SK-N-SH treated with all-trans-retinoic acid at 6 μM for 48 hours (cell line): ENCODE measurements around the gene CEPT1.

Source experiments
- ATAC-seq: fragments of 200-7000 bp; cut with Tn5 transposase; 3 replicates; pipeline ENCODE4 v1.9.1; 2020; ENCODE audit warnings: mild to moderate bottlenecking, moderate library complexity
- ARNTL ChIP-seq: fragments of 450-650 bp; formaldehyde crosslinking; IDR thresholded peaks from 2 replicates; pipeline ENCODE4 v1.5.0; 2020; ENCODE audit warnings: low read depth, mild to moderate bottlenecking, moderate library complexity, borderline replicate concordance
- BACH2 ChIP-seq: fragments of 250-450 bp; sonication (Bioruptor Pico); IDR thresholded peaks from 2 replicates; pipeline ENCODE4 v1.9.0; 2021; ENCODE audit warnings: mild to moderate bottlenecking, borderline replicate concordance
- CREB5 ChIP-seq: fragments of 250-450 bp; sonication (Bioruptor Pico); IDR thresholded peaks from 2 replicates; pipeline ENCODE4 v1.5.1; 2020; ENCODE audit warnings: low read depth, mild to moderate bottlenecking, moderate library complexity
- CSDC2 ChIP-seq: fragments of 250-450 bp; sonication (Bioruptor Pico); IDR thresholded peaks from 2 replicates; pipeline ENCODE4 v1.5.0; 2020; ENCODE audit warnings: mild to moderate bottlenecking, moderate library complexity
- ESRRG ChIP-seq: fragments of 250-450 bp; sonication (Bioruptor Pico); IDR thresholded peaks from 2 replicates; pipeline ENCODE4 v1.6.1; 2021; ENCODE audit warnings: mild to moderate bottlenecking
- GLIS3 ChIP-seq: fragments of 250-450 bp; sonication (Bioruptor Pico); IDR thresholded peaks from 2 replicates; pipeline ENCODE4 v1.5.0; 2020; ENCODE audit warnings: mild to moderate bottlenecking, moderate library complexity
- ISL1 ChIP-seq: fragments of 250-450 bp; sonication (Bioruptor Pico); IDR thresholded peaks from 2 replicates; pipeline ENCODE4 v2.1.2; 2022; ENCODE audit warnings: mild to moderate bottlenecking, moderate library complexity
- OSR1 ChIP-seq: fragments of 250-450 bp; sonication (Bioruptor Pico); IDR thresholded peaks from 2 replicates; pipeline ENCODE4 v1.8.0; 2022; ENCODE audit warnings: moderate library complexity, mild to moderate bottlenecking, inconsistent platforms
- PATZ1 ChIP-seq: fragments of 250-450 bp; sonication (Bioruptor Pico); IDR thresholded peaks from 2 replicates; pipeline ENCODE4 v1.8.0; 2020; ENCODE audit warnings: mild to moderate bottlenecking, moderate library complexity, borderline replicate concordance
- POU6F1 ChIP-seq: fragments of 250-450 bp; sonication (Bioruptor Pico); IDR thresholded peaks from 2 replicates; pipeline ENCODE4 v1.8.0; 2021; ENCODE audit warnings: low read depth, mild to moderate bottlenecking, moderate library complexity, borderline replicate concordance
- PPARA ChIP-seq: fragments of 250-450 bp; sonication (Bioruptor Pico); IDR thresholded peaks from 2 replicates; pipeline ENCODE4 v1.5.0; 2020; ENCODE audit warnings: mild to moderate bottlenecking, borderline replicate concordance
- RARB ChIP-seq: fragments of 250-450 bp; sonication (Bioruptor Pico); IDR thresholded peaks from 2 replicates; pipeline ENCODE4 v1.8.0; 2021; ENCODE audit warnings: mild to moderate bottlenecking, moderate library complexity
- SNAI2 ChIP-seq: fragments of 250-450 bp; sonication (Bioruptor Pico); IDR thresholded peaks from 2 replicates; pipeline ENCODE4 v1.5.0; 2020; ENCODE audit warnings: mild to moderate bottlenecking, moderate library complexity
- TOX ChIP-seq: fragments of 250-450 bp; sonication (Bioruptor Pico); IDR thresholded peaks from 2 replicates; pipeline ENCODE4 v1.8.0; 2021; ENCODE audit warnings: mild to moderate bottlenecking, moderate library complexity, borderline replicate concordance
- ZC3H10 ChIP-seq: fragments of 250-450 bp; sonication (Bioruptor Pico); IDR thresholded peaks from 2 replicates; pipeline ENCODE4 v1.5.1; 2021; ENCODE audit warnings: mild to moderate bottlenecking, moderate library complexity
- ZFP3 ChIP-seq: fragments of 250-450 bp; sonication (Bioruptor Pico); IDR thresholded peaks from 2 replicates; pipeline ENCODE4 v1.5.0; 2020; ENCODE audit warnings: mild to moderate bottlenecking, moderate library complexity
- ZFP30 ChIP-seq: fragments of 450-650 bp; formaldehyde crosslinking; IDR thresholded peaks from 2 replicates; pipeline ENCODE4 v1.5.0; 2022; ENCODE audit warnings: mild to moderate bottlenecking, moderate library complexity
- ZNF565 ChIP-seq: fragments of 450-650 bp; formaldehyde crosslinking; conservative IDR thresholded peaks from 2 replicates; pipeline ENCODE4 v1.5.0; 2020; ENCODE audit warnings: low read depth, mild to moderate bottlenecking, moderate library complexity
- ZNF70 ChIP-seq: fragments of 450-650 bp; formaldehyde crosslinking; IDR thresholded peaks from 2 replicates; pipeline ENCODE4 v1.5.0; 2020; ENCODE audit warnings: mild to moderate bottlenecking, moderate library complexity
- ZNF8 ChIP-seq: fragments of 450-650 bp; formaldehyde crosslinking; IDR thresholded peaks from 2 replicates; pipeline ENCODE4 v1.5.0; 2020; ENCODE audit warnings: mild to moderate bottlenecking, moderate library complexity
- TF ChIP-seq, protein P1 (sequence below): fragments of 250-450 bp; sonication (Bioruptor Pico); IDR thresholded peaks from 2 replicates; pipeline ENCODE4 v1.5.1; 2021; ENCODE audit warnings: mild to moderate bottlenecking, moderate library complexity

Gene CEPT1

DNA sequence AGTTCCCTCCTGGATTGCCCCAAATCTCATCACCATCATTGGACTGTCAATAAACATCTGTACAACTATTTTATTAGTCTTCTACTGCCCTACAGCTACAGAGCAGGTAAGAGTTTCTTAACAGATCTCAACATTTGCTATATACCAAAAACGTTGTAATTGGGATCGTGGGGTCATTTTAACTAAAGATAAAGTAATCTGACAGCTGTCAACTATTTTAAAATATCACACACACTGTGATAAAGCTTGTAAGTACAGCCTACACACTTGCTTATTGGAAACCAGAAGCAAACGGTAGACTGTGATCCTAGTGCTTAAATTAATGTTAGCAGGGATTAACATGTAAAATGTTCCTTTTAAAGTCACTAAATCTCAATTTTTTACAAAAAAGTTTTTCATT lies 7.9 kb downstream of the CEPT1 start (continued):
- TF ChIP-seq, protein P1, sequence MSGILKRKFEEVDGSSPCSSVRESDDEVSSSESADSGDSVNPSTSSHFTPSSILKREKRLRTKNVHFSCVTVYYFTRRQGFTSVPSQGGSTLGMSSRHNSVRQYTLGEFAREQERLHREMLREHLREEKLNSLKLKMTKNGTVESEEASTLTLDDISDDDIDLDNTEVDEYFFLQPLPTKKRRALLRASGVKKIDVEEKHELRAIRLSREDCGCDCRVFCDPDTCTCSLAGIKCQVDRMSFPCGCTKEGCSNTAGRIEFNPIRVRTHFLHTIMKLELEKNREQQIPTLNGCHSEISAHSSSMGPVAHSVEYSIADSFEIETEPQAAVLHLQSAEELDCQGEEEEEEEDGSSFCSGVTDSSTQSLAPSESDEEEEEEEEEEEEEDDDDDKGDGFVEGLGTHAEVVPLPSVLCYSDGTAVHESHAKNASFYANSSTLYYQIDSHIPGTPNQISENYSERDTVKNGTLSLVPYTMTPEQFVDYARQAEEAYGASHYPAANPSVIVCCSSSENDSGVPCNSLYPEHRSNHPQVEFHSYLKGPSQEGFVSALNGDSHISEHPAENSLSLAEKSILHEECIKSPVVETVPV: no peak
- TF ChIP-seq PATZ1 (CRISPR knock-in tag): no peak

- TF ChIP-seq ZNF565 (CRISPR knock-in tag) (no peak), SNAI2 (CRISPR knock-in tag) (no peak), ZC3H10 (CRISPR knock-in tag) (no peak), ESRRG (CRISPR knock-in tag) (no peak), TOX (CRISPR knock-in tag) (no peak), OSR1 (CRISPR knock-in tag) (no peak), ZNF8 (CRISPR knock-in tag) (no peak), ARNTL (no peak), RARB (CRISPR knock-in tag) (no peak), PPARA (no peak), CREB5 (CRISPR knock-in tag) (no peak), ZNF70 (CRISPR knock-in tag) (no peak), BACH2 (CRISPR knock-in tag) (no peak), CSDC2 (CRISPR knock-in tag) (no peak), ZFP3 (CRISPR knock-in tag) (no peak), ISL1 (no peak), ZFP30 (CRISPR knock-in tag) (no peak)
- ATAC-seq: no peak
Observed at GRCh38 chr1:111148376-111148881, 8.4 kb downstream of the CEPT1 start.

DNA sequence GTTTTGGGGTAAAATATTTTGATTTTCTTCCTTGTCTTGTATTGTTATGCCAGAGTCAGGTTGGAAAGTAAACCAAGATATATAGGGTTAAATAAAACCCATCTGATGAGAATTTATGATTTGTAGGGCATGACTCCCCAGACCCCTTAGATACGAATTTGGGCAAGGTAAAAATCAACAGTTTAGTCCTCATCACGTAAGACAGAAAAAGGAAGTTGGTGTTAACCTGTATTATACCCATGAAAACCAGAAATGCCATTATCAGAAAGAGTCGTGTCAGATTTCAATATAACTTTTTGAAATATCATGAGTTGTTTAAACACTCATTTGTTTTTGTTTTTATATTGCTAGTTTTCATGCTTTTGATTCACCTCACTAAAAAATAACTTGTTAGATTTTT lies 11.8 kb downstream of the CEPT1 start:
- no peak for ATAC-seq
- TF ChIP-seq ZNF8 (CRISPR knock-in tag) (no peak), OSR1 (CRISPR knock-in tag) (no peak), SNAI2 (CRISPR knock-in tag) (no peak), ZNF565 (CRISPR knock-in tag) (no peak), POU6F1 (no peak), ZFP30 (CRISPR knock-in tag) (no peak), CSDC2 (CRISPR knock-in tag) (no peak), CREB5 (CRISPR knock-in tag) (no peak), PPARA (no peak), PATZ1 (CRISPR knock-in tag) (no peak), ESRRG (CRISPR knock-in tag) (no peak), TOX (CRISPR knock-in tag) (no peak), GLIS3 (CRISPR knock-in tag) (no peak)
